ENCODE results near the gene STK32C.
A peak's percentile ranks its signal among the peaks of the same experiment; 100 is the strongest.

Gene STK32C

DNA sequence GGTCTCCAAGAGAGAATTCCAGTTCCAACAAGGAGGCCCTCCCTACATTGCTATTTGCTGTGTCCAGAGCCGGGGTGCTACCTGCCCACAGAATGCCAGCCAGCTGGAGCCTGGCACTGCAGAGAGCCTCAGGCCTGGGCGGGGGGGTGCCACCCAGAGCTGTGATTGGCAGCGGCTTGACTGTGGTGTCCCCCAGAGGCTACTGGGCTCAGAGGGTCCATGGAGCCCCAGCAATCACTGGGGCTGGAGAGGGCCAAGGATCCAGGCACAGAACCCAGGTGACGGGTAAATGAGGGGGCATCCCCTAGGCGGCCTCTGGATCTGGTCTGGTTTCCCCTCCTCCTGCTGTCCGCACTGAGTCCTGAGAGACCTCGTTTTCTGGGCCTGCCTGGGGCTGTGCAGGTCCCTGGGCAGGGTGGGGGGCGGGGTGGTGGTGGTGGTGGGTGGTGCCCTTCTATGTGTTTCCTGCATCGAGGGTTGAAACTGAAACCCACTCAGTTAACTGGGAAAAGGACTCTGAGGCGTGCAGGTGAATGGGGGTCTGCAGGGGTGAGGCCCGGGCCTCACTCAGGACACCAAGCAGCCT lies 108.4 kb downstream of the STK32C start:
- DNase-seq (ENCODE audit: low read depth in 2 of 2) = no peak

DNA sequence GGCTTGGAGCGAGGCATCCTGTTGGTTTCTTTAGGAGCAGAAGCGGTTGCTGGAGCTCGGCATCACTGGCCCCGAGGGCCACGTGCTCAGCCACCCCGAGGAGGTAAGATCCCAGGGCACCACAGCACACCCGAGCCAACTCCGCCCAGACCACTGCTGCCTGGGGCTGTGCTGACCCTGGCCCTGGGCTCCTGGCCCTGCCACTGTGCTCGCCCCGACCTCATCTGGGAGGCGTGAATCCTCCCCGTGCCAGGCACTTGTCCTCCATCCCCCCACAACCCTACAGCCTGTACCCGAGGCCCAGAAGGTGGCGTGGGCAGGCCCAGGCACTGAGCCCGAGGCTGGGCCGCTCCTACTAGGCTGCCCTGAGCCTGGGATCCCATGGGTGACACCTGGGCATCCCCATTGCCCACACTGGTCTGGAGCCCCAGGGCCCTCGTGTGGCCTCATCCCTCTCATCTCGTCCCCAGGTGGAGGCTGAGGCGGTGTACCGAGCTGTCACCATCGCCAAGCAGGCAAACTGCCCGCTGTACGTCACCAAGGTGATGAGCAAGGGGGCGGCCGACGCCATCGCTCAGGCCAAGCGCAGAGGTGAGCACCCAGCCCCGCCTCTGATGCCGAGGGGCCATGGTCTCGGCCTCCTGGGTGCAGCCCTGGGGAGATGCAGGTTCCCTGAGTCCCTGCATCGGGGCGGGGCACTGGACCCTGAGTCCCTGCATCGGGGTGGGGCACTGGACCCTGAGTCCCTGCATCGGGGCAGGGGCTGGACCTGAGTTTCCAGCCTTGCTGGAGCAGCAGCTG lies 109.2 kb downstream of the STK32C start:
- no peak for DNase-seq (ENCODE audit: low read depth in 2 of 2)

DNA sequence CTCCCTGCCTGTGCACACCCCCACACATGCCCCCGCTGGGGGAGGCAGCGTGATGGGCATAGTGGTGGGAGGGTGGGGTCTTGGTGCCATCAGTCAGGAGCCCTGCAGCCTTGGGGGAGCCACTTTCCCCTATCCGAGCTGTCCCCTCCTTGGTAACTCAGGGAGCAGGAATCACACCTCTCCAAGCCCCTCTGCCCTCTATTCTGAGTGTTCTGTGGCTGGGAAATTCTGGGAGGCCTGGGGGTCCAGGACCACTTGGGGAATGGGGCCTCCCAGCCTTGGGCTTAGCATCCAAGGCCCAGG lies 109.7 kb downstream of the STK32C start:
- no peak for DNase-seq (ENCODE audit: low read depth in 2 of 2)

DNA sequence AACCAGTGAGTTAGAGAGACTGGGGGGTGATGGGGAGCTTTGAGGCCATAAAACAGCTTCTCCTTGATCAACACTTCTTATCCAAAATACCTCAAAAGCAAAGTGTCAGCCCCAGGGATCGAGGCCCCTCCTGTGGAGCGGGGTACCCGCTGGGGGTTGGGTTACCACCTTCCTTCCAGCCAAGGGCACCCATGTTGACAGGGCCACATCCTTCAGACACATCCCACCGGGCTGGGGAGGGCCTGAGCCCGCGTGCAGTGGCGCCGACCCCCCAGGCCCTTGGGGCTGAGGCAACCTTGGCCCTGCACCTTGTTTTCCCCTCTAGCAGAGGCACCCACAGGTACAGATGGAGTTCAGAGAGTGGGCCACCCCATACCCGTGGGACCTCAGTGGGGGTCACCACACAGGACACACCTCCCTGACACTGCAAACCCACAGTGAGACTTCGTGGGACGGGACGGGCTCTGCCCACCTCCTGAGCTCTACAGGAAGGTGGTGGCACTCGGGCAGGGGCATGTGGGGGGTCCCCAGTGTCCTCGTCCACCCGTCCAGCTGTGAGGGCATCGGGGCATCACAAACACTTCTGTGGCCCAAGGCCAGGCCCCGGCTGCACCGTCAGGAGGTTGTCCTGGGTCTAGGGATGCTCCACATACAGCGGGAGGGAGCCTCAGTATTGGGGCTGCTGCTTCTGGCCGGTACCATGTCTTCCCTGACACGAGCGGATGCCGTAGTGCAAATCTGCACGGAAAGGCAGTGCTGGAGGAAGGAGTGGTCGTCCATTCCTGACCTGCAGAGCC lies 110.3 kb downstream of the STK32C start:
- no peak for DNase-seq (ENCODE audit: low read depth in 2 of 2)

DNA sequence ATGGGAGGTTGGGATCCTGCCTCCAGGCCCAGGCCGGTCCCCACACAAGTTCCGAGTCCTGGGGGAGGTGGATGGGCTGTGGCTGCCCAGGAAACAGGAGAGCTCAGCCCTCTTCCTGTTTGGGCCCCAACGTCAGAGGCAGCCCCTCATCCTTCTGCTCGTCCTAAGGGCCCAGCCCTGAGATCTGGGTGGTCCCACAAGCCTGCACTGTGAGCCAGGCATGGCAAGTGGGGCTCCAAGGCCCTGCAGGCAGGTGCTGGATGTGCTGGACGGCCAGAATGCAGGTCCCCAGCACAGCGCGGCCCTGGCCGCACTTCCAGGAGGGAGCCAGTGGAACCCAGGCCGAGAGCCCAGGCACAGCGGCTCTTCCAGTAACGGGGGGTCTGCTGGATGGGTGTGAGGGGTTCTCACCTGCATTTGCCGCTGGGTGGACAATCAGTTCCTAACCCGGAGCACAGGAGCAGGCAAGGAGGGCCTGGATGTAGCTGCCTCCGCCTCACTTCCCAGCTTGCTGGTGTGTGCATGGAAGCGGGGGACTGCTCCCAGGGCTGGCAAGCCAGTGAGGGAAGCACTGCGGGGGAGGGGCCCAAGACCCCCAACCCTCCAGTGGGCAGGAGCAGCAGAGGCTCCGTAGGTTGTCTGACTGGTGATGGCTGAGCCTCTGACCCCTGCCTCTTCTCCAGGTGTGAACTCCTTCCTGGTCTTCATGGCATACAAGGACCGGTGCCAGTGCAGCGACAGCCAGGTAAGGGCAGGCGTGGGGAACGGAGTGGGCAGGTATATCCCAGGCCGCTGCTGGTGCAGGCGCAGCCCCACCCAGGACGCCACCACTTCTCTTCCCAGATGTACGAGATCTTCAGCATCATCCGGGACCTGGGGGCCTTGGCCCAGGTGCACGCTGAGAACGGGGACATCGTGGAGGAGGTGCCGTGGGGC lies 111.3 kb downstream of the STK32C start:
- DNase-seq (ENCODE audit: low read depth in 2 of 2) = no peak

DNA sequence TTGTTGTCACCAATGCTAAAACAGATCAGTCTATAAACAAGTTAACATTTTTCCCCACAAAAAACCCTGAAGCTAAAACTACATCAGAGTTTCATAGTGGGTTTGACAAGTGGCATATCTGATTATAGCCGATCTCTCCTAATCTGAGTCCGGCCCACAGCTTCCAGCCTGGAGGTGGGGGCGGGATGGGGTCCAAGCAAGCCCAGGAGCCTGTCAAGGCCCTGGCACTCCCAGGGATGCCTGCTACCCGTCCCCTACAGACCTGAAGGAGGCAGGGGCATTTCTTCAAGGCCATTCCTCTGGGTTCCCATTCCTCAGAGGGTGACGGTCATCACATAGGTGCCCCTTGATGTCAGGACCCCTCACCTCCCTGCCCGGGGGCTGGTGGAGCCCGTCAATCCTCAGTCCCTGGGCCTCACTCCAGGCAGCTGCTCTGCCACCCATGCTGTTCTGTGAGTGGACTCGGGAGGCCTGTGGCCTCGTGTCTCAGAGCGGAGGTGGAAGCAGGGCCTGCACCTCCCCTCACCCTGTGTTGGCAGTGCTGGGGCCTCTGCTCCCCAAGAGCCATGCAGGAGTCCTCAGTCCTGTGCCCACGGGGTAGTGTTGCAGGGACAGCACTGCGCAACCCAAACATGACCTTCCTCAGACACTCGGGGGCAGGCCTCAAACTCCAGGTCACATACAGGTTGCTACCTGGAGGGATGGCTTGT lies 112.2 kb downstream of the STK32C start:
- no peak for DNase-seq (ENCODE audit: low read depth in 2 of 2)

DNA sequence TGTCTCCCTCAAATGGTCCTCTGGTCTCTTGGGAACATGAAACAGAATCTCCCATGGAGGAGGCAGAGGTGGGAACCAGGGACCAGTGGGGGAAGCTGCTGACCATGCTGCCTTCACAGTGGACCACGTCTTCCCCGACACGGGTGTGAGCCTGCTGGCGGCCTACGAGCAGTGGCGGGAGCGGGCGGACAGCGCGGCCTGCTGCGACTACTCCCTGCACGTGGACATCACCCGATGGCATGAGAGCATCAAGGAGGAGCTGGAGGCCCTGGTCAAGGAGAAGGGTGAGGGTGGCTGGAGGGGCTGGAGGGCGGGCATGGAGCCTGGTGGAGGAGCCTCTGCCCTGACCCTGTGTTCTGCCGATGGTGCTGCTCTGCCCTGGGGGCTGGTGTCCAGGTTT lies 113.0 kb downstream of the STK32C start:
- DNase-seq (ENCODE audit: low read depth in 2 of 2) = no peak

DNA sequence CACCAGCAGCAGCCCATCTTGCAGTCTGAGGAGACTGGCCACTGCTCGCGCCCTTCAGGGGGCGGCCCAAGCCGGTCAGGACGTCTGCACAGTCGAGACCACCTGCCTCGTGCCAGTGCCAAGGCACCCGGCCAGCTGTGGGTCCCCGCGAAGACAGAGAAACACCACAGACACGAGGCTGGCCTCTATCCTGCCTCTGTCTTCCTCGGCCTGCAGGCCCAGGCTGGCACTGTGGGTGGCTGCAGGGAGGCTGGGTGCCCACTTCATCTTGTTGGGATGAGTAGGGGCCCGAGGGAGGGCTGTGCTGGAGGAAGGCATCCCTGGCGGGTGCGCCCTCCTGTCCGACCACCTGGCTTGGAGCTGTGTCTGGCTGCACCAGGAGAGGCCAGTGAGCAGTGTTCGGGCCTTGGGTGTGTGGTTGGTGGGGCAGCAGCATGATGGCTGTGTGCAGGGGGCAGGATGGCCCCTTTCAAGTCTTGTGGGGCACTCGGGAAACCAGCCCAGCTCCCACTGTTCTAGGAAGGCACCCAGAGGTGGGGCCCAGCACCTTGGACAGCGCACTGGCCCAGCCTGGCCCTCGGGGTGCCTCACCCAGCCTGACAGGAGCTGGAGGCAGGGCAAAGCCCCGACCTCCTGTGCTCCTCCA lies 113.7 kb downstream of the STK32C start:
- DNase-seq (ENCODE audit: low read depth in 2 of 2) = no peak

DNA sequence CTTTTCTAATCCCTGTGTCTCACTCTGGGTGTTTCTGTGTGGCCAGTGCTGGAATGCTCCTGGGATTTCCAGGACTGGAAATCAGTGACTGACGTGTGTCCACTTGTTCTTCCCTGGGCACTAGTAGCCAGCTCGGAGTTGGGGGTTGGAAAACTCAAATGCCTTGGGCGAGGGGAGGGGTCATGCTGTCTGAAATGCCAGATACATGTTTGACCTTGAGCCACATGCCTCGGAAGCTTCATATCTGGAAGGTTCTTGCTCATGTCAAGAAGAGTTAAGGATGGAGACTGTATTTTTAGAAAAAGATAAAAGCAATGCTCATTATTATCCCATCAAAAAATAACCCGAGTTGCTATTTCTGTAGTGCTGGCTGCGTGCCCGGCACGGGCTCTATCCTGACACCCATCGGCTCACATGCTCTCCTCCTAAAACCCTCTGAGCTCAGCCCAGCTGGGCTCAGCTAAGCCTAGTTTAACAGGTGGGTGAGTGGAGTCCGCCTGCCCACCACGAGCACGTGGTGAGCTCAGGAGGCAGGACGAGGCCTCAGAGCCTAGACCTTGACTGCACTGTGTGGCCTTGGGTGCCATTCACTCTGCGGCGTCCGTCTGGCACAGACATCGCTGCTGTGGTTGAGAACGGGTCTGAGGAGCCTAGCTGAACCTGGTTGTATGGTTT lies 114.6 kb downstream of the STK32C start:
- no peak for DNase-seq (ENCODE audit: low read depth in 2 of 2)

DNA sequence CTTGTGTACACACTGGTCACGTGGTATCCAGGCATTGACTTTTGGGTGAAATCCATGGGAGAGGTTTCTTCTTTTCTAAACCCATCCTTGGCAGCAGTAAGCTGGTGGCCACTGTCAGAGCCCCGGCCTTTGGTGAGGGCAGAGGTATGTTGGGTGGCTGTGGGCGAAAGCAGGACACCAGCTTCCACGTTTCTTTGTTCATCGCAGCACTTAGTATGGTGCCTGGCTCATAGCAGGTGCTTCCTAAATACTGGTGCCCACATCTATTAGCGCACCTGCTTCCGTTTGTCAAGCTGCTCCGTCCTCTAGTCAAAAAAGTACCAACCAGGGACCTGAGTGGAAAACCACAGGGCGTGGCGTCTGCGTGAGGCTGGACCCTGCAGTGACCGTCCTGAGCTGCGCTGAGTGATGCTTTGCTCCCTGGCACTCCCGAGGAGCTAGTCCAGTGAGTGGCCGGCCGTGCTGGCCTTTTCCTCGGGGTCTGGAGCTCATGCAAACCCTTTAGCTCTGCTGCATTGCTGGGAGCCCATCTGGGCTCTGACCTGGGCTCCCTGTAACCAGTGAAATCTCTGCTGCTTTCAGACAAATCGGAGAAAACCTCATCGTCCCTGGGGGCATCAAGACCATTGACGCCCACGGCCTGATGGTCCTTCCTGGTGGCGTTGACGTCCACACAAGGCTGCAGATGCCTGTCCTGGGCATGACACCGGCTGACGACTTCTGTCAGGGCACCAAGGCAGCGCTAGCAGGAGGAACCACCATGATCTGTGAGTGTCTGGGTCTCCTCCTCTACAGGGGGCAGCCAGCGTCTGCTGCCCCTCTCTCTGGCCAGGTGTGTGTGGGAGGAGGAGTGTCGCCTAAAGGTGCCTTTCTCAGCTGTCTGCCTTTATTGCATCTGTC lies 115.4 kb downstream of the STK32C start:
- DNase-seq (ENCODE audit: low read depth in 2 of 2) = no peak

DNA sequence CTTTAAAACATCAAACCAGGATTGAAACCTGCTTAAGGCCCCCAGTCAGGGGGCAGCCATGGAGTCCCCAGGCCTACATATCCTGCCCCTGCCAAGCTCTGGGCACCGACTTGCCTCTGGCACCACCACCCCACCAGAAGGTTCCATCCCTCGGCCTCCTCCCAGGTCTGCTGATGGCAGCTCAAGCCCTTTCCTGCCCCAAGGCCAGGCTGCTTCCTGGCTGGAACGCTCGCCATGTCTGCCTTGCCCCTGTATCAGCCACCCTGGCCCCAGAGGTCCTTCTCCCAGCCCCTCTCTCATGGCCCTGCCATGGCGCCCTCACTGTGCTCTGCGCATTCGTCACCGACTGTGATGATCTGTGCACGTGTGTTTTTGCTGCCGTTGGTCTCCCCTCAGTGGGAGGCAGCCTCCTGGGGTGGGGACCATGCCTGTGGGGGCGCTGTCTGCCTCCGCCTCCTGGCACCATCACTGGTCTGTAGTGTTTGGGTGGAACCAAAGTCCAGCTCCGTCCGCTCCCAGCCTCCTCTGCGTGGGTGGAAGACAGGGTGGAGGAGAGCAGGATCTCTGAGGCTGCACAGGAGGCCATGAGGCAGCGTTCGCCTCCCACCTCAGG lies 117.8 kb downstream of the STK32C start:
- no peak for DNase-seq (ENCODE audit: low read depth in 2 of 2)

DNA sequence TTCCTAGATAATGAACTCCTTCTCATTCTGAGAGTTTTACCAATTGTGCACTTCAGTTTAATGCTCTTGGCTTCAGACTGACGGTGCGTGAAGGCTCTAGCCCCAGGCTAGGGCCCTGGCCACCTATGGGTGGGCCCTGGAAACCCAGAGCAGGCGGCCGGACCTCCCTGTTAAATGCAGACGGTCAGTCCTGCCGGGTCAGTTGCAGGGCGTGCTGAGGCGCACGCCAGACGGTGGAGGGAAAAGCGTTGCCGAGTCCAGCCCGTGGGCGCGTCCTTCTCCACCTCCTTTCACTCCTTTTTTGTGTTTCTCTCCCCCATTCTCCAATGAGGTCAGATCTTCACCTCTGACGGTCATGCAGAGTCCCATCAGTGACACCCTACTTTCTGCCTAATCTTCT lies 118.7 kb downstream of the STK32C start:
- no peak for DNase-seq (ENCODE audit: low read depth in 2 of 2)

DNA sequence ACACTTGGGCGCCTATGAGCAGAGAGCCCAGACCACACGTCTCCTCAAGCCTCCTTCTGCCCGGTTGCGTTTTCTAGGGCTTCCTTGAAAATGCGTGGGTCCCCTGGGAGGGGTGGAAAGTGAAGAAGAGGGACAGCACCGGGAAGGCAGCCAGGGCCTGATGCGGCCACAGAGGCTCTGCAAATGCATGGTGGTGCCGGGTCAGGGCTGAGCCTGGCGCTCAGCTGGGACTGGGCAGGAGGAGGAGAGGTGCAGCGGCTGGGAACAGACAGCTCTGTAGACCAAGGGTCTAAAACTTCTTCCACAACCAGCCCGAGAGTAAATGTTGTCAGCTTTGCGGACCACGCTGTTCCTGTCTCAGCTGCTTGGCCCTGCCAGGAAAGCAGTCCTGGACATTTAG lies 119.4 kb downstream of the STK32C start:
- DNase-seq (ENCODE audit: low read depth in 2 of 2) = no peak

DNA sequence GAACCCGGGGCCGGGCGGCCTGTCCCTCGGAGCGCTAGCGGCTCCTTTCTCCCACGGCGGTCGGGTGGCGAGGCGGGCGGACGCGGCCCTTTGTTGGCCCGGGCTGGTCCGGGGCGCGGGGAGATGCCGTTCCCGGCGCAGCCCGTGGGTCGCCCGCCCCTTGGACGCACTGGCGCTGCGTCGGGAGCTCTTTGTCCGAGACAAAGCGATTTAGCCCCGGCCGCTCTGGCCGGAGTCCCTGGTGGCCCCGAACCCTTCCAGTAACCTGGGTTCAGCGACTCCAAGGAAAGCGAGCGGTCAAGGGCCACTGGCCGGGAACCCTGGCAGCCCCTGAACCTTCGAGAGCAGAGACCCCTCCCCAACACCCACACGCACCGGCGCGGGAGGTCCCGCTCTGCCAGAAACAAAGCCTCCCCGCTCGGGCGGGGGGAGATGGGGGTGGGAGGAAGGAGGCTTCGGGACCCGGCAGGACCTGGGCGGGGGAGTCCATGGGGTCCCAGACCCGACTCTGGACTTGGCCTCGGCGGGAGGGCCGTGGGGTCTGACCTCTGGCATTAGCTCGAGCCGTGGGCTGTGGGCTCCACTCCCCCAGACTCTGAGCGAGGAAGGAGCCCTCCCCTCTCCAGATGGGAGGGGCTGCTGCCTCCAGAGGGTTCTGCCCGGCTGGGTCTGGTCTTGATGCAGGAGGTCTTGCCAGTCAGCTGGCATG lies 120.2 kb downstream of the STK32C start:
- no peak for DNase-seq (ENCODE audit: low read depth in 2 of 2)

DNA sequence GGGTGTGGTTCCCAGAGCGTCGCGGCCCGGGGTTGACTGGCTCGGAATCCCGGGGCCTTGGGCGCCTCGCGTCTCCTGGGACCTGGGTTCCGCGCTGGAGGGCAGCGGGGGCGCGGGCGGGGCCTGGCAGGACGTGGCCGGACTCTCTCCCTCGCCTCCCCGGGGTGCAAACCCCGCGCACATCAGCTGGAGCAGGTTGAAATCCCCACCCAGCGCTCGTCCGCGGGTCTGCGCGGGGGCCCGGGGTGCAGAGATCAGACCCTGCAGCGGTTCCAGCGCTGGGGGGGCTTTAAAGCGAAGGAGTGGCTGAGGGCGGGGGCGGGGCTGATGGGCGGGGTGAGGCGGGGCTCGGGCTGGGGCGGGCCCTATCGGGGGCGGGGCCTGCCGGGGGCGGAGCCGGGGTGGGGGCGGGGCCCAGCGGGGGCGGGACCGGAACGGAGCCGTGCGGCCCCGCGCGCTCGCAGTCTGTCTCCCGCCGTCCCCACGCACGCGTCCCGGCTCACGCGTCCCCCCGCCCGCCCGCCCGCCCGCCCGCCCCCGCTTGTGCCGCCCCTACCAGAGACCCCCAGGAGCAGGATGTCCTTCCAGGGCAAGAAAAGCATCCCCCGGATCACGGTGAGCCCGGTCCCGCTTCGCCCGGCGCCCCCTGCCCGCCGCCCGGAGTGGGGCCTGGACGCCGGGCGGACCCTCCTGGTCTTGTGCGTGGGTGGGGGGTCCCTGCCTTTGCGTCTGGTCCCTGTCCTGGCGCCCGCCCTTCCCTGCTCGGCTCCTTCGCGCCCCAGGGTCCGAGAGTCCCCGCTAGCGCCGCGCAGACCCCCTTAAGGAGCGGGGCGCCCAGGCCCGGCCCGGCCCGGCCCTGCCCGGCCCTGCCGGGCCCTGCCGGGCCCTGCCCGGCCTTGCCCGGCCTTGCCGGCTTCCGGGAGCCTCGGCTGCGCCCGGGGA lies 121.0 kb downstream of the STK32C start, which contains the start of gene DPYSL4:
Gene DPYSL4, plus strand, starts transcription at position 461 of the 942 bp plus-strand sequence. Its CDS starts 116 bp downstream, at position 577.
- peak in 1 of 2 donors; percentile 17 for DNase-seq (ENCODE audit: low read depth in 2 of 2)

DNA sequence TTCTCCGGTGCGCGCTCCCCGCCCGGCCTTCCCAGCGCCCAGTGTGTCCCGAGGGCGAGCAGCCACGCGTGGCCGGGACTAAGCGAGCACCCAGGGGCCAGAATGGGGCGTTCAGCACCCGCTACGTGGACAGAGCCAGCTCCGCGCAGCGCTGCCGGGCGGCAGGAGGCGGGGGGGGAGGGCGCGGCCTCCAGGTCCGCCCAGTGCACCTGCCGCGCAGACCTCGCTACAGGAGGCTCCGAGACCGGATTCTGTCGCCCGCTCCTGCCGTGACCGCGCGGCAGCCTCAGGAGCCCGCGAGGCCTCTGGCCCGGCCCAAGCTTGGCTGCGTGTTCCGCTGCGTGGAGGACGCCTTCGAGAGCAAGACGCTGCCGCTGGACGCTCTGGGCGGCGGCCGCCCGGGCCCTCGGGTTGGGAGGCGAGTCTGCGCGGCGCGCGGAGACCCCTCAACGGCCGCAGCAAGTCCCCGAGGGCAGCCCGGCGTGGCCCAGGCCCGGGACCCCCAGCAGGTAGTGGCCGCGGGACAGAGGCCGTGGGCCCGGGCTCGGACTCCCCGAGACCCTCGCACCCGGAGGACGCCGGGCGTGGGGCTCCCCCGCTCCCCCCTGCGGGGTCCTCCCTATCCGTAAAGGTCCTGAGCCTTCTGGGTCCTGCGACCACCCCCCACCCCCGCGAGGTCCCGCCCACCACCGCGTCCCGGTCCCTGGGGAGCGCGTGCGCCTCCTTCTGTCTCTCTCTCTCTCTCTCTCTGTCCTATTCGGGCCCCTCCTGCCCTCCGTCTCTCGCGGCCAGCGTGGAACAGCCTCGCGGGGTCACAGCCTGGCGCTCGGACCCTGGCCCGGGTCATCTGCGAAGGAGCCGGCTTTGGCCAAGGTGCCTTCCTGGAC lies 121.9 kb downstream of the STK32C start:
- DNase-seq (ENCODE audit: low read depth in 2 of 2) = peak in 1 of 2 donors; percentile 23
